SU-DHL-6 (cell line): ENCODE measurements around the gene SPINT2.

Experiments used
- EZH2phosphoT487 ChIP-seq: fragments of 200-600 bp; sonication (generic), shearing (Covaris generic); conservative IDR thresholded peaks from 2 replicates; pipeline ENCODE4 v1.6.1; 2018; ENCODE audit warnings: mild to moderate bottlenecking, antibody characterized with exemption, low read length, moderate library complexity, mixed read lengths
- TF ChIP-seq, protein P1 (sequence below): fragments of 200-600 bp; sonication (generic); IDR thresholded peaks from one replicate; pipeline ENCODE4 v1.5.1; 2017; ENCODE audit warnings: antibody characterized with exemption, mild to moderate bottlenecking, low read length, moderate library complexity; ENCODE audit not compliant: insufficient read depth, poor library complexity, severe bottlenecking

DNA sequence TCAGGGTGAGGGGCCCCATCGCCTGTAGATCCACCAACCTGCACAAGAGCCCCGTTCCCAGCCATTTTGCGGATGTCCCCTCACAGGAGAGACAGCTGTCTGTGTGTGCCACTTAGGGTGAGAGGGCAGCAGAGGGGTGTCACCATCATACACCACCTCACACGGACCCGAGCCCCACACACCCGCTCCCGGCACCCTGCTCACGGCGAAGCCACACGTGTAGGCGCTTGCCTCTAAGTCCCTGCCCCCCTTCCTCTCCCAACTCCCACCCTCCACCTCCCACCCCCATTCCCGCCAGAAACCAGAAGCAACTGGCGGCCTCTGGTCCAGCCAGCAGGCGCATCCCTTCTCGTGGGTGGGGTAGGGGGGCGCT lies 36.4 kb upstream of the SPINT2 start:
- TF ChIP-seq, protein P1, sequence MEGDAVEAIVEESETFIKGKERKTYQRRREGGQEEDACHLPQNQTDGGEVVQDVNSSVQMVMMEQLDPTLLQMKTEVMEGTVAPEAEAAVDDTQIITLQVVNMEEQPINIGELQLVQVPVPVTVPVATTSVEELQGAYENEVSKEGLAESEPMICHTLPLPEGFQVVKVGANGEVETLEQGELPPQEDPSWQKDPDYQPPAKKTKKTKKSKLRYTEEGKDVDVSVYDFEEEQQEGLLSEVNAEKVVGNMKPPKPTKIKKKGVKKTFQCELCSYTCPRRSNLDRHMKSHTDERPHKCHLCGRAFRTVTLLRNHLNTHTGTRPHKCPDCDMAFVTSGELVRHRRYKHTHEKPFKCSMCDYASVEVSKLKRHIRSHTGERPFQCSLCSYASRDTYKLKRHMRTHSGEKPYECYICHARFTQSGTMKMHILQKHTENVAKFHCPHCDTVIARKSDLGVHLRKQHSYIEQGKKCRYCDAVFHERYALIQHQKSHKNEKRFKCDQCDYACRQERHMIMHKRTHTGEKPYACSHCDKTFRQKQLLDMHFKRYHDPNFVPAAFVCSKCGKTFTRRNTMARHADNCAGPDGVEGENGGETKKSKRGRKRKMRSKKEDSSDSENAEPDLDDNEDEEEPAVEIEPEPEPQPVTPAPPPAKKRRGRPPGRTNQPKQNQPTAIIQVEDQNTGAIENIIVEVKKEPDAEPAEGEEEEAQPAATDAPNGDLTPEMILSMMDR: no peak
- no peak for TF ChIP-seq EZH2phosphoT487
